GM18517 (cell line): ENCODE results near the gene LARP6.
"Not testable (repeated sequence)": the region's sequence is repeated elsewhere in the genome, so short reads cannot be mapped to it uniquely, and the experiment has no call there.

Experiments used
- ATAC-seq: cut with Tn5 transposase; IDR thresholded peaks from one replicate; pipeline ENCODE4 v1.9.1; 2021; ENCODE audit warnings: mild to moderate bottlenecking, moderate library complexity; ENCODE audit not compliant: unreplicated experiment

LARP6 gene

DNA sequence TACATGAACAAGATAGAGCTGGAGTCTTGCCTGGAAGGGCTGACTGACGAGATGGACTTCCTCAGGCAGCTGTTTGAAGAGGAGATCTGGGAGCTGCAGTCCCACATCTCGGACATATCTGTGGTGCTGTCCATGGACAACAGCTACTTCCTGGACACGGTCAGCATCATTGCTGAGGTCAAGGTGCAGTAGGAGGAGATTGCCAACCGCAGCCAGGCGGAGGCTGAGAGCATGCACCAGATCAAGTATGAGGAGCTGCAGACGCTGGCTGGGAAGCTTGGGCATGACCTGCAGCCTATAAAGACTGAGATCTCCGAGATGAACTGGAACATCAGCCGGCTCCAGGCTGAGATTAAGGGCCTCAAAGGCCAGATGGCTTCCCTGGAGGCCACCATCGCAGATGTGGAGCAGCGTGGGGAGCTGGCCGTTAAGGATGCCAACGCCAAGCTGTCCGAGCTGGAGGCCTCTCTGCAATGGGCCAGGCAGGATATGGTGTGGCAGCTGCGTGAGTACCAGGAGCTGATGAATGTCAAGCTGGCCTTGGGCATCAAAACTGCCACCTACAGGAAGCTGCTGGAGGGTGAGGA lies 5.5 kb upstream of the LARP6 start:
- no peak for ATAC-seq

DNA sequence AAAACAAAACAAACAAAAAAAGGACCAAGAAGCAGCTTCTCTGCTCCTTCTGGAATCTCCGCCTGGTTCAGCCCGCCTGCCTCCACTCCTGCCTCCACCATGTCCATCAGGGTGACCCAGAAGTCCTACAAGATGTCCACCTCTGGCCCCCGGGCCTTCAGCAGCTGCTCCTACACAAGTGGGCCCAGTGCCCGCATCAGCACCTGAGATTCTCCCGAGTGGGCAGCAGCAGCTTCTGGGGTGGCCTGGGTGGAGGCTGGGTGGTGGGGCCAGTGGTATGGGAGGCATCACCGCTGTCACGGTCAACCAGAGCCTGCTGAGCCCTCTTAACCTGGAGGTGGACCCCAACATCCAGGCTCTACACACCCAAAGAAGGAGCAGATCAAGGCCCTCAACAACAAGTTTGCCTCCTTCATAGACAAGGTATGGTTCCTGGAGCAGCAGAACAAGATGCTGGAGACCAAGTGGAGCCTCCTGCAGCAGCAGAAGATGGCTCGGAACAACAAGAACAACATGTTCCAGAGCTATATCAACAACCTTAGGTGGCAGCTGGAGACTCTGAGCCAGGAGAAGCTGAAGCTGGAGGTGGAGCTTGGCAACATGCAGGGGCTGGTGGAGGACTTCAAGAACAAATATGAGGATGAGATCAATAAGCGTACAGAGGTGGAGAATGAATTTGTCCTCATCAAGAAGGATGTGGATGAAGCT lies 4.8 kb upstream of the LARP6 start:
- not testable (repeated sequence) for ATAC-seq

DNA sequence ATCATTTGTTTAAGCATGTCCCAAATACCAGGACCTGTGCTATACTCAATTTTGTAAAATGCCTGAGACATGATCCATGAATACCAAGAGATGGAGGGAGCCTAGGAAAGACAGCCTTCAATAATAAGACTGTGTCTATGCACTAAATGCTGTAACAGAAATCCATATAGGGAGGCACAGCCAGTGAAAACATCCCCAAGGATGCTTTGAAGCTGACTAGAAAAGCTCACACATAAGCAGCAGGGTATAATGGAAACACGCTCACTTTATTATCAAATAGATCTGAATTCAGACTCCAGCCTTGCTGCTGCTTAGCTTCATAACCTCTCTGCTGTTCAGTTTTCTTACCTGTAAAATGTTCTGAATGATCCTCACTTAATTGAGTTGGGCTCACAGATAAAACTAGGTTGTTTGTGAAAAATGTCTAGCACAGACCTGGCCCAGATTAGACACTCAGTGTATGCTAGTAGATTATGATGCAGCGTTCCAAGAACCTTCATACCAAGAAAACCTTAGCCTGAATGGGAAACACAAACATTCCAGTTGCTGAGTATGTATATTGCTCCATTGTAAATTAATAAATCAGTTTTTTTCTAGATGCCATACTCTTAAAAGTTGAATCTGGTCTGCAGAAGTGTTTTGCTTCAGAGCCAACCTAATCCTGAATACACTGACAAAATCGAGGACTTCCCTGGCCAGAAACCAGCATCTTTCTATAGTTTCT lies 3.8 kb upstream of the LARP6 start:
- no peak for ATAC-seq

DNA sequence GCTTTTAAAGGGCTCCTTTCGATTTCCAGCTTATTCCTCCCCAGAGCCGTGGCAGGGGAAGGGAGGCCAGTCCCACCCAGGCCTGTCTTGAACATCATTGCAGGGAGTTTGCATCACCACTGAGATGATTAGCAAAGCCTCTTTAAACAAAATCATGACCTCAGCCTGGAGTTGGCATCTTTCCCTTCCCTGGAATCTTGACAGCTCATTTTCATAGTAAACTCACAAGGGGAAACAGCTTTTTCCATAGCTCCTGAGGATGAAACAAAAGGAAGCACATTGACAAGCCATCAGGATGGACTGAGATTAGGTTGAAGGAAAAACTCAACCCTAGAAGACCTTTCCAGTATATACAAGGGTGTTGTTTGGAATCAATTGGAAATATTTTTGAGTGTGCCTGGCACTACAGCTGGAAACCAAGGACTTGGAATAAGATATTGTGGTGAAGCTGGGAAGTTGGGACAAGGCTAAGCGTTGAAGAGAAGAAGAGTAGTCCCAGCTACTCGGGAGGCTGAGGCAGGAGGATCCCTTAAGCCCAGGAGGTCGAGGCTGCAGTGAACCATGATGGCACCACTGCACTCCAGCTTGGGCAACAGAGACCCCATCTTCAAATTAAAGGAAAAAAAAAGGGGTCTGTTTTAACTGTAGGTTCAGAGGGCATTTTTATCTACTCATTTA lies 3.1 kb upstream of the LARP6 start:
- ATAC-seq, result no peak

DNA sequence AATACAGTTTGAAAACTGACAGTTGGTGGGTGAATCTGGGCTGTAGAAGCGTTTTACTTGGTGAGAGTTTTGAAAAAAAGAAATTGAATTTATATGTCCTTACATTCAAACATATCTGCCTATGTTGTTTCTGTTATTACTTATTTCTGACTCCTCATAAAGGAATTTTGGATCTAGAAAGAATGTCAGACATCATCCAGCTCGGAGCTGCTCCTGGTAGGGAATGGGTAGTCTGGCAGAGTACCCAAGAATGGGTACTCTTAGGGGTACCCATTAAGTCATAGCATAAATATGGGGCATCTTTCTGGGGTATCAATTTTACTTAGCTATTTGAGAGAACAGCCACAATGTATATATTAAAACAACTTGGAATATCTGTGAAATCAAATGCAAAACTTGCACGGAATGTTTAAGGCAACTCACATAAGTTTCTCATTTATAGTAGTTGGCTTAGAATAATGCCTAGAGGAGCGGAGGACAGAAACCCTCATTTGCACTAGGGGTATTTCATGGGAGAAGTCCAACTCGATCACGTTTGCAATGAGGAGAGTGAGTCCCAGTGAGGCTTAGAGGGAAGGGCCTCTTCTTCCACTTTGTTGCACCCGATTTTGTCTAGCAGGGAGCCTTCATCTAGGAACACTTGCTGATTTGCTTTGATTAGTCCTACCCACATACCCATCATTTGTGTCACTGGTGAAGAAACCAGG lies 2.4 kb upstream of the LARP6 start:
- no peak for ATAC-seq

DNA sequence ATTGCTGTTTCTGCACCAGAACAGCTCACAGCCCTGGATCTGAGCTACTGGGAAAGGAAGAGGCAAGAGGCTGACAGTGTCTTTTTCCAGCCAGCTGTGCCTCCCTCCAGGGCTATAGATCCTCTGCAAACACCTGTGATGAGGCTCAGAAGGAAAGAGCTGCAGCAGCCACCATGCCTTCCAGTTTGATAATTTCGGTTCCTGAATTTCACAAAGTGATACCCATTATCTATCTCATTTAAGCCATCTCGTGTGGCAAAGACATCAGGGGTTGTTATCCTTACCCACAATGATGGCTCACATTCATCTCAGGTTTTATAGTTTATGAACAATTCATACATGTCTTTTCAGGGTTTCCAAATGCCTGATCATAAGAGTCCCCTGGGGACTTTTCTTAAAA lies 1.8 kb upstream of the LARP6 start:
- ATAC-seq, result no peak

DNA sequence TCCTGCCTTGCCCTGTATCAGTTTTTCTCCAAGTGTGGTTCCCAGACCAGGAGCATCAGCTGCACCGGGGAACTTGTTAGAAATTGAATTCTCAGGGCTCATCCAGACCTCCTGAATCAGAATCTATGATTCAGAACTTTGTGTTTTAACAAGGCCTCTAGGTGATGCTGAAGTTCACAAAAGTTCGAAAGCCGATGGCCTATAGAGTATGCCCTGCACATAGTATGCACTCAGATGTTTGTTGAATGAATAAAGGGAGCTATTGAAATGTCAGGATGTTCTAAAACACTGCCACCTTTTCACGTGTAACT lies 664 bp upstream of the LARP6 start:
- no peak for ATAC-seq

DNA sequence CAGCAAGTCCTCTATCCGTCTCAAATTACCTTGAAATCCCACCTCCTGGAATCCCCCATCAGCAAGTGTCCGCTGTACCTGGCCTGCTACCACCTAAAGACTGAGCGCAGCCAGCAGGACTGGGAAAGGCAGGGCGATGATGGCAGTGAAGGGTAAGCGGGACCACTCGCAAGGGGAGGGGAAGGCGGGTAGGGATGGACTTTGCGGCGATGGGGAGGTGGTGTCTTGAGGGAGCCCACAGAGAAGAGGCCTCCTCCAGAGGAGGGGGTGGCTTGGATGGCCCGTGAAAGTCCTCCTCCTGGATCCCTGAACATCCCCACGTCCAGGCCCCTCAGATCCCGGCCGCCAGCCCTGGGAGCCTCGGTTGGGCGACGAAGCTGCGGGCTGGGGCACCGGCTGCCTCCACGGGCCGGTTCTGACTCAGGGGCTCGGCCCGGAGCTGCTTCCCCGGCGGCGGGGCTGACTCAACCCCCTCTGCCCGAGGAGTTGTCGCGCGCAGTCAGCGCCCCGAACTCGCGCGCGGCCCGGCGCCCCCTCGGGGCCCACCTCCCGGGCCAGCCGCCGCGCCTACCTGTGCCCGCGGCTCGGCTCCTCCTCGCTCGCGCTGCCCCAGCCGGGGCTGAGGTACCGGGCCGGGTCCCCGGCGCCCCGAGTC lies 512 bp downstream of the LARP6 start:
- no peak for ATAC-seq

DNA sequence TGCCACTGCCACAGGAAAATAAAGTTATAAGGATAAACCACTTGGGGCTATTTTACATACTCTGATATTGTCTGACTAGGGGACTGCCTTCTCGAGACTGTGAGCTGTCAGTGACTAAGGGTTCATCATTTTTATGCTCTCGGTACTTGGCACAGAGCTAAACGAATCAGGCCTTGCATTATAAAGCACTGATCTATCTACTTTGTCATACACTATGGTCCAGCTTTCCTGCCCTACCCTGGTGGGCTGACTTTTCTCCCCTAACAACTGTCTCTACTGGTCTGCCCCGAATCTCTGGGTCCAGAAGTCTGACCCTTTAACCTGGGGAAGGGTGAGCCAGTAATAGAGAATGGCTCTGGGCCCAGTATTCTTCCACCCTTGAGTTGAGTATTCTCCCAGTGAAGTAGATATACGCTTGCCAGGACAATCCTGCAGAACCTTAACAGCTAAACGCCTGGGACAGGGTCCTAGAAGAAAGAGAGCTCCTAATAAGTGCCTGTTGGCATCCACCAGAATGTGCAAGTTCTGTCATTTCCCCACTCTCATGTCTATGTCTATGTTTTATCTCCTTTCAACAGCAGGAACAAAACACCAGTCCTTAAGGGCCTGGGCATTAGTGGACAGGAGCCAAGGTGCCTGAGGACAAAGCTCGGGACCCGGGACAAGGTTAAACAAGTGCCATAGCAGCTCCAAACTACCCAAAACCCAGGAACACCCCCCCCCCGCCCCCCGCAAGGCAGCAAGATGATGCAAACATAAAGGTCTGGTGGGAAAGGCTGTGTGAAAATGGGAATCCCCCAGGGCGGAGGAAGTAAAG lies 1.2 kb downstream of the LARP6 start:
- no peak for ATAC-seq

DNA sequence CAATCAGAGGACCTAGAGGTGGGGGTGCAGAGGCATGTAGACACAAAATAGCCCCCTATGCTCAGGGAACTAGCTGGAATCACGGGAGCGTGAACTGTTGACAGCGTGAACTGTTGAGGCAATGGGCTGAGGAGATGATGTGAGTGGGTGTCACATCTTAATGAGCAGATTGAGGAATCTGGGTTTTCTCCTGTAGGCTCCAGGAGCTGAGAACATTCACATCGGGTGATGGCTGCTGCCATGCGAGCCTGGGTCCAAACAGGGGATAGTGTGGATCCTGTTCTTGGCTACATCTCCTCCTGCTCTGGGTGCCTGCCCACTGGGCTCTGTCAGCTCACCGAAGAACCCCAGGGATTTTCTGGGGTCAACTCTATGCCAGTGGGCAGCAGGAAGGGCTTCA lies 2.1 kb downstream of the LARP6 start:
- no peak for ATAC-seq

DNA sequence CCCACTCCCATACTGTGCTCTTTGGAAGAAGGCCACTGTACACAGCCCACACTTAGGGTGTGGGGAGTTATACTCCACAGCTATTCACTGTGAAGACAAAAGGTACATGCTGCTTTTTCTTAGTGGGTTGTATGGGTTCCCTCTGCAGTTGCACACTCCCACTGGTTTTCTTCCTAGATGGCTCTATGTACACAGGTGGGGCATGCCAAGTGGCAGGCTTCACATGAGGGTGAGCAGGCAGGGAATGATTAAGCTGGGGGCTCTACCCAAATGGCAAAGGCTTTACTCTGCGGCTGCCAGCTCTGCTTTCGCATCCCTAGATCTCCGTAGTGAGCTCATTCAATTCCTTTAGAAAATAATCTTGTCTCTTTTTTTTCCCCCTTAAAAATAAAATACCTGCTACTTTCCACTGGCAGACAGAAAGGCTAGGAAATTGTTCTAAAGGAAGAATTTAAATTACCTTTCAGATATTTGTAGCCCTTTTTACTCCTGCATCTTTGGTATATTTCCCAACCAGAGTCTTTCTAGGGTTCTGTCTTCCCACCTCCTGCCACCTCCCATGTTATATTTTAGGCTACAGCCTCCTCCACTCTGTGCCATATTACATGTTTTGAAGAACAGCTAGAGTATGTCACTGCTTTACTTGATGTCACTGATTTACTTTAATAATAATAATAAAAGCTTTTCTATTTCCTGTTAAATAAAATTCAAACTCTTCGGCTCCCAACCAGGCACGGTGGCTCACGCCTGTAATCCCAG lies 8.2 kb downstream of the LARP6 start:
- ATAC-seq, result no peak

DNA sequence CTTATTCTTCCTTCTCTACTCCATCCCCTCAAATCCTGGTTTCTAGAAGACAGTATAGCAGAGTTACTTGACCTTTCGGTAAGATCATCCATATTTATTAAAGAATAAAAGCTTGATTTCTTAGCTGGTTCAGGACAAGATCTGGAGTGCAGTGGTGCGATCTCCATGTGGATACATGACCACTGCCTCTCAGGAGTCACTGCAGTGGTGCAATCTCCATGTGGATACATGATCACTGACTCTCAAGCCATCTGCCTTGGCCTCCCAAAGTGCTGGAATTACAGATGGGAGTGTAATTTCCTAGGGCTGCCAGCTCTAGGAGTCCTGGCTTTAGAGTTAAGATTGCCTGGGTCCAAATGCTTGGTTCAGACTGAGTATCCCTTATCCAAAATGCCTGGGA lies 16.5 kb downstream of the LARP6 start:
- ATAC-seq, result no peak

DNA sequence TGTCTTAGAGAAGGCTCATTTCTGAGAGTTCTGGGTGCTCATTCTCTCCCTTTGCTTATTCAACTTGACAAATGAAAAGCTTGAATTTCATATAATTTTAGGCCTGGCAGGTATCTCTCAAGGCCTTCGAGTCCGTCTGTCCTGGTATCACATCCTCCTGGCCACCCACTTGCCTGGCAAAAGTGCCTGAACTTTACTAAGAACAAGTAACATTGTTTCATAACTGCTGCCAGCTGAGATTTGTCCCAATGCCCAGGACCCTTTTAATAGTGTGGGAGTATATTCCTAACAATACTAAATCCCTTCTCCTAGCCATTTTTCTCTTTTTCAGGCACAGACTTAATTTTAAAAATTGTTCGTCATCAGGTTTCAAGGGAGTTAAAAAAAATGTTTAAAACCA lies 18.1 kb downstream of the LARP6 start:
- no peak for ATAC-seq

DNA sequence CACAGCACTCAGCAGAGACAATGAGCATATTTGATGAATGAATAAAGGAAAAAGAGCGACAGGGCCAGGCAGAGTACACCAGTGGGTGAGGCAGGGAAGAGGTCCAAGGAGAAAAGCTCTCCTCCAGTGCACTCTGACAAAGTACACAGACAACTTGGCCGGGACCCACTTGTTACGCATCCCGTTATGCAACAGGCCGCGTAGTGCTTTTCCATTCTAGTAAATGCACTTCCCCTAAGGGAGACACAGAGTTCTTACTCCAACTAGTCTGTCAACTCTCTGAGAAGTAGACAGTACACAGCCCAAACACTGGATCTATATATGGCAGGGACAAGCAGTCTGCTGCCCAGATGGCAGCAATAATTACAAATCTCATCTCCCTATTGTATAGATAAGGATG lies 18.5 kb downstream of the LARP6 start:
- no peak for ATAC-seq

DNA sequence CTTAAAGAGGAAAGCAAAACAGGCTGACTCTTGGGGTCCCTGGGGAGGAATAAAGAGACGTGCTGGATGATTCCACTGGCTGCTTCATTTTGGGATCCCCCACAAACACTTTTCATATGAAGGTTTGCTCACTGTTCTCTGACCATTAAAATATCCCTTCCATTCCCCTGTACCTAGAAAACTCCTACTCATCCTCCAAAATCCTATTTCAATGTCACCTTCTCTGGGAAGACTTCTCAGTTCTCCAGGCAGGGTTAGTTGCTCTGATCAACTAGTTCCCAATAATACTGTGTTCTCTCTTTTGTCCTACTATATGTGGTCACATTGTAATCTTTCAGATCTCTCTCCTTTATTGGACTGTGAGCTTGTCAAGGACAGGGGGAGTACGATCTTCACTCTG lies 19.0 kb downstream of the LARP6 start:
- no peak for ATAC-seq

DNA sequence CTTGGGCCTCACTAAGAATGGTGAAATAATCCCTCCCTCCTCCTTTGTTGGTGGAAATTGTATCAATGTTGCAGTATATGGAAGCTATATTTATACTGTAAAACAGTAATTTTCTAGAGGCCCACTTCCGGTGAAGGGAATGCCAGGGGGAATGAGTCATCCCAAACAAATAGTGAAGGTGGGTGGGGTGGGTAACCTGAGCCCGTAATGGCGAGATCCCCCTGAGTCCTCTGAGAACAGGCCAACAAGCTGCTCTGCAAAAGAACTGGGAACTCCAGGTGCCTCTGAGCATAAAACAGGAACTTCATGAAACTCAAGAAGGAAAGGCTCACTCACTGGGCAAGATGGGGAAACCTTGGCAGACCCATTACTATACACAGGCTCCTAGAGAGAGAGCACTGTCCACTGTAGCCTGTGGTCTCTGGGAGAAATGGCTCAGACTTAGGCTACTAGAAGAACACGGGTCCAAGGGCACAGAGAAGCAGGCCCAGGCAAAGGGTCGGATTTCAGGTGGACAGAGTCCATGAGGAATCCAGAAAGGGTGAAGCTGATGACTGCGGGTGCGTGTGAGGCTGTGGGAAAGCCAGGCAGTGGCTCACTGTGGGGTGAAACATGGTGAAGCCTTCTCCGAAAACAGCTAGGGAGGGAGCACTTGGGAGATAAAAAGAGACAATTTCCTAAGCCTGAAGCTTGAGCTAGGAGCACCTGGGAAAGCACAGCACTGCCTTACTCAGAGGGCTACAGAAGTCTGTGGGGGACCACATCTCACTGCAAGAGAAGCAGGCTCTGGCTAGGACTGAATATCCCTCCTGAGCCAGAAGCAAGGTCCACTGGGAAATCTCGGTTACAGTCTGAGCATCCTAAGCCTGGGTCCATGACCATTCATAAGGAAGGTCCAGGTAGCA lies 19.8 kb downstream of the LARP6 start:
- ATAC-seq, result no peak

DNA sequence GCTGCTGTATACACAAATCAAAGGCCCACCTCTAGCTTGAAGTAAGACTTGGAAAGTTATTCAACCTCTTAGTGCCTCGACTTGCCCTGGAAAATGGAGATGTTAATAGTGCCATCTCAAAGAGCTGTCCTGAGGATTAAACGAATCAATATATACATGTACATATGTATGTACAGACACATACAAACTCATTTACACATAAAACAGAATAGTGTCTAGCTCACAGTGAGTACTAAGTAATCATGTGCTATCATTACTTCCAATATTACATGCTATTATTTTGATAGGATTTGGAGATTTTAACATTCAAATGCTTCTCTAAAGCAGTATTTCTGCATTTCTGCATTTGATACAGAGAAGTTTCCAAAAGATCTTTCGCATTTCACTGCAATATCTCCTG lies 20.5 kb downstream of the LARP6 start:
- ATAC-seq, result no peak

DNA sequence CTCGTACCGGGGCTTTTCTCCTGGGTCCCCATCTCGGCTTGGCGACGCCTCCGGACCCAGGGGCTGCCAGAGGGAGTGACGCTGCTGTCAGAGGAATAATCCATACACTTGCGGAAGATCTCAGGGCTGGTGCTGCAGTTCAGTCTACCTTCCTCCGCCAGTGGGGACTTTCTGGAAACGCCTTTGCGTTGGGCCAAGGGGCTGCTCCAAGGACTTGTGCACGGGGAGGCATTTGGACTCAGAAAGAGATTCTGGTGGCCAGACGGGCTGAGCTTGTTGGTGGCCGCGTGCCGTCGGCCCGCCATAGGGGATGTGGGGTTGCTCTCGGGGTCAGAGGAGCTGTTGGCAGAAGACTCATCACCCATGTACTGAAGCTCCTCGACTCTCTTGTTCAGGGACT lies 21.8 kb downstream of the LARP6 start:
- no peak for ATAC-seq
